ENCODE results near the gene CHMP2B. TPM values are rescaled to one million over a fixed set of nuclear protein-coding genes. Genes with fewer than 3 reads are reported as not detected.

The CHMP2B gene
- total RNA-seq, 6 experiments from 2014 or later: 34.9 to 46.4 (median 38.4) TPM

Small RNAs within 50 kb of the gene (microRNA-seq; reads per million reads assigned to microRNA genes)
- gene MIR4795: not detected

Other genes with a start within 250 kb of the CHMP2B start
- 100 to 1,000 TPM; 117 to 193 (median 151) TPM for gene VGLL3, start 236.2 kb upstream of the CHMP2B start, total RNA-seq (2021; fragmentation: NEBNext Ultra II Directional; extraction: Animal tissue kit (Norgen Biotek cat#: 25700))
- not detected for gene POU1F1, start 49.3 kb downstream of the CHMP2B start, total RNA-seq (2021; fragmentation: NEBNext Ultra II Directional; extraction: Animal tissue kit (Norgen Biotek cat#: 25700))